Osteoblast (primary cell): ENCODE results near the gene DLST. TPM values are rescaled to one million over a fixed set of nuclear protein-coding genes. Genes with fewer than 3 reads are reported as not detected.

Experiments
- DNase-seq: peaks from one replicate; pipeline ENCODE4 v3.0.0; 2011; ENCODE audit warnings: low spot score, mixed read lengths; ENCODE audit not compliant: insufficient read length; ENCODE audit errors: missing footprints
- H2AFZ ChIP-seq: 2 replicates; pipeline ENCODE4 v1.6.0; 2011; ENCODE audit warnings: mild to moderate bottlenecking, low read length
- H3K27ac ChIP-seq: 2 replicates; pipeline ENCODE4 v1.5.1; 2011; ENCODE audit warnings: mild to moderate bottlenecking, low read depth, low read length, moderate library complexity
- H3K27me3 ChIP-seq: 2 replicates; pipeline ENCODE4 v1.6.0; 2012; ENCODE audit warnings: mild to moderate bottlenecking, control low read depth, inconsistent platforms, low read length, moderate library complexity; ENCODE audit not compliant: insufficient read depth
- H3K36me3 ChIP-seq: 2 replicates; pipeline ENCODE4 v1.5.1; 2011; ENCODE audit warnings: mild to moderate bottlenecking, low read length, control low read depth, moderate library complexity; ENCODE audit not compliant: insufficient read depth
- H3K4me1 ChIP-seq: 2 replicates; pipeline ENCODE4 v1.5.1; 2011; ENCODE audit warnings: mild to moderate bottlenecking, low read length, control low read depth, moderate library complexity; ENCODE audit not compliant: insufficient read depth
- H3K4me2 ChIP-seq: 2 replicates; pipeline ENCODE4 v1.6.0; 2011; ENCODE audit warnings: mild to moderate bottlenecking, low read length; ENCODE audit not compliant: insufficient read depth
- H3K4me3 ChIP-seq: fragments of 200-600 bp; sonication (generic); 3 replicates; pipeline ENCODE4 v1.5.1; 2012; ENCODE audit warnings: mild to moderate bottlenecking, low read length, inconsistent platforms; ENCODE audit not compliant: insufficient read depth
- H3K79me2 ChIP-seq: 2 replicates; pipeline ENCODE4 v1.6.0; 2012; ENCODE audit warnings: mild to moderate bottlenecking, low read length, control low read depth, inconsistent platforms; ENCODE audit not compliant: insufficient read depth
- H3K9me3 ChIP-seq: 2 replicates; pipeline ENCODE4 v1.5.1; 2011; ENCODE audit warnings: low read depth, low read length, control low read depth
- H4K20me1 ChIP-seq: 2 replicates; pipeline ENCODE4 v1.6.0; 2012; ENCODE audit warnings: mild to moderate bottlenecking, low read length, control low read depth; ENCODE audit not compliant: insufficient read depth
- CTCF ChIP-seq: IDR thresholded peaks from 2 replicates; pipeline ENCODE4 v1.5.1; 2011; ENCODE audit warnings: mild to moderate bottlenecking, low read depth, low read length, moderate library complexity; ENCODE audit errors: extremely low read depth
- total RNA-seq: library from RNA; depleted of rRNA; stranded (reverse); fragments of >200 nt; gene quantifications from 2 replicates; pipeline ENCODE4 v1.2.3, GENCODE V29; 2012

Gene DLST
- total RNA-seq, 1 donor, result 69.8 TPM

DNA sequence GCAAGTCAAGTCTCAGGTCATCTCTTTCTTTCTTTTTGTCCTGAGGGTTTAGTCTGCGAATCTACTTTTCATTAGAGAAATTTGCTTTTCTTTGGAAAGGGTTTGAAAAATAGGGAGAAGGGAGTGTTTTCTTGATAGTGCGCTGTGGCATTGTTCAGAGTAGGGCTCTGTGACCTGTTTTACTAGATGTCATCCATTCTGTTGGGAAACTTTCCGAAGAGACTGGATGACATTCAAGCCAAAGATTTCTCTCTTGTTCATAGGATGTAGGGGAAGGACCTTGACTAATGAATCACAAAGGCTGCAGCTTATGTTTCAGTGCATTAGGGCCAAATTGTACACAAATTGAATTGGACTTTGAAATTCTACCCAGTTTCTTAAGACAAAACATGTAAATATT, 14.7 kb downstream of the DLST start:
- H3K79me2 ChIP-seq, result peaks cover 27% of the 10 kb centered on the region
- no peak overlapping the region for H3K4me3 ChIP-seq
- H2AFZ ChIP-seq, result no peak overlapping the region
- no peak overlapping the region for H3K27ac ChIP-seq
- DNase-seq, result no peak
- no peaks in the 10 kb centered on the region for H3K27me3 ChIP-seq
- H3K4me1 ChIP-seq, result peaks cover 10% of the 10 kb centered on the region
- H4K20me1 ChIP-seq, result peaks cover 8% of the 10 kb centered on the region
- H3K9me3 ChIP-seq, result no peaks in the 10 kb centered on the region
- no peak overlapping the region for H3K4me2 ChIP-seq
- no peak for TF ChIP-seq CTCF
- H3K36me3 ChIP-seq, result peaks cover 88% of the 10 kb centered on the region

GRCh38 chr14:74897642-74898041, 15.9 kb downstream of the DLST start:
- Histone ChIP-seq H3K27ac (no peak overlapping the region), H4K20me1 (peaks cover 6% of the 10 kb centered on the region), H3K36me3 (peaks cover 96% of the 10 kb centered on the region), H3K4me1 (no peaks in the 10 kb centered on the region), H2AFZ (no peak overlapping the region), H3K4me3 (no peak overlapping the region), H3K79me2 (peaks cover 27% of the 10 kb centered on the region), H3K27me3 (no peaks in the 10 kb centered on the region), H3K4me2 (no peak overlapping the region), H3K9me3 (no peaks in the 10 kb centered on the region)
- DNase-seq, result no peak
- no peak for TF ChIP-seq CTCF

DNA sequence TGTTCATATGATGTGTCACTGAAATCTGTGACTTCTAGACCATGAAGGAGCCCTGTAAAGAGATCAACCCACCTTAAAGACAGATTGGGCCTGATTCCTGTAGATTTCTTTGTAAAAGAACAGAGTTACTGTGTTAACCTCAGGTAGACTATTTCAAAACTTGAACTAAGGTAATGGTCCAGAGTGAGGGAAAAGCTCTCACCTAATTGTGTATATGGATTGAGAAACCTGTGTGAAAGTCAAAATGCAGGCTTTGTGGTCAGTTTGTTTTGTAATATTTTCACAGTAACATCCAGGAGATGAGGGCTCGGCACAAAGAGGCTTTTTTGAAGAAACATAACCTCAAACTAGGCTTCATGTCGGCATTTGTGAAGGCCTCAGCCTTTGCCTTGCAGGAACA, 16.4 kb downstream of the DLST start:
- peaks cover 27% of the 10 kb centered on the region for H3K79me2 ChIP-seq
- no peak for DNase-seq
- no peak overlapping the region for H3K27ac ChIP-seq
- no peaks in the 10 kb centered on the region for H3K9me3 ChIP-seq
- H3K4me1 ChIP-seq, result no peaks in the 10 kb centered on the region
- no peak for TF ChIP-seq CTCF
- no peak overlapping the region for H2AFZ ChIP-seq
- H3K4me3 ChIP-seq, result no peak overlapping the region
- no peak overlapping the region for H3K4me2 ChIP-seq
- peaks cover 96% of the 10 kb centered on the region for H3K36me3 ChIP-seq
- H3K27me3 ChIP-seq, result no peaks in the 10 kb centered on the region
- H4K20me1 ChIP-seq, result peaks cover 6% of the 10 kb centered on the region

- H3K36me3 ChIP-seq, result peaks cover 93% of the 10 kb centered on the region
- peaks cover 6% of the 10 kb centered on the region for H4K20me1 ChIP-seq
Measured at GRCh38 chr14:74898694-74899093, 17.0 kb downstream of the DLST start.

More at GRCh38 chr14:74898694-74899093, 17.0 kb downstream of the DLST start:
- Histone ChIP-seq H3K4me3 (no peak overlapping the region), H3K9me3 (no peaks in the 10 kb centered on the region), H3K4me1 (no peaks in the 10 kb centered on the region), H3K27me3 (no peaks in the 10 kb centered on the region), H2AFZ (no peak overlapping the region), H3K79me2 (peaks cover 24% of the 10 kb centered on the region), H3K27ac (no peak overlapping the region), H3K4me2 (no peak overlapping the region)
- no peak for TF ChIP-seq CTCF
- DNase-seq, result peak; percentile 15
